Body of pancreas (tissue), 4 donors: ENCODE data around the gene APOBEC3B.

Experiments
- CTCF ChIP-seq, 7 experiments: fragments of 450-650 bp in 4 of 7; fragments of 200-600 bp in 3 of 7; sonication (generic) in 3 of 7; IDR thresholded peaks; one replicate each; pipeline ENCODE4 v1.5.1; 2016 to 2019; ENCODE audit warnings: antibody characterized with exemption in 7 of 7
- POLR2A ChIP-seq, 3 donors: fragments of 450-650 bp; IDR thresholded peaks; one replicate each; pipeline ENCODE4 v1.6.1; 2016; ENCODE audit warnings: antibody characterized with exemption in 3 of 3, mild to moderate bottlenecking in 2 of 3

GRCh38 chr22:38953577-38954413, 28.4 kb upstream of the APOBEC3B start:
- TF ChIP-seq CTCF (IDR thresholded peaks at IDR 0.05): no peak
- no peak for TF ChIP-seq POLR2A (IDR thresholded peaks at IDR 0.05)
